Mammary epithelial cell (primary cell): ENCODE results near the gene ACSS1.

Source experiments
- CTCF ChIP-seq, 2 donors: IDR thresholded peaks in 1 of 2; conservative IDR thresholded peaks in 1 of 2; 2 replicates each; pipeline ENCODE4 v1.5.1; 2011 to 2012; ENCODE audit warnings: inconsistent platforms in 2 of 2, low read length in 2 of 2, mild to moderate bottlenecking in 2 of 2, control low read depth in 1 of 2, low read depth in 1 of 2; ENCODE audit not compliant: insufficient read depth in 1 of 2; ENCODE audit errors: extremely low read depth in 1 of 2
- EZH2 ChIP-seq: IDR thresholded peaks from 2 replicates; pipeline ENCODE4 v1.6.1; 2012; ENCODE audit warnings: low read length, inconsistent platforms, borderline replicate concordance

DNA sequence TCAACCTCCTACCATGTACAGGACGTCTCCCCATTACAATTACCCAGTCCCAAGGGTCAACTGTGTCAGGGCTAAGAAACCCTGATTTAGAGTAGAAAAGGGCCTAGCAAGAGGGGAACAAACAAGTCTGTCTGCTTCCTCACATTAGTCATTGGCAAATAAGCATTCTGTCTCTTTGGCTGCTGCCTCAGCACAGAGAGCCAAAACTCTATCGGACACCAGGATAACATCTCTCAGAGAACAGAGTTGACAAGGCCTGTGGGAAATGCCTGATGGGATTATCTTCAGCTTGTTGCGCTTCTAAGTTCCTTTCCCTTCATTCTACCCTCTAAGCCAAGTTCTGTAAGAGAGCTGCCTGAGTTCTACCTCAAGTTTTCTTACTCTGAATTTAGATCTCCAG lies 43.0 kb upstream of the ACSS1 start:
- no peak for TF ChIP-seq CTCF (conservative IDR thresholded peaks at IDR 0.05 in 1 of 2, IDR thresholded peaks at IDR 0.05 in 1 of 2; ENCODE audit: extremely low read depth in 1 of 2, insufficient read depth in 1 of 2, low read depth in 1 of 2, low read length in 2 of 2)
- TF ChIP-seq EZH2 = no peak
